Measurements from ENCODE around the gene CLSTN3.

The CLSTN3 gene

GRCh38 chr12:7154042-7154441 lies 23.9 kb downstream of the CLSTN3 start:
- TF ChIP-seq CTCF (IDR thresholded peaks at IDR 0.05; ENCODE audit: control insufficient read depth, insufficient read depth, low read depth, low read length, missing control alignments) = no peak
- no peak for DNase-seq (ENCODE audit: low read depth)

GRCh38 chr12:7154901-7155470 lies 24.8 kb downstream of the CLSTN3 start:
- TF ChIP-seq CTCF (IDR thresholded peaks at IDR 0.05; ENCODE audit: control insufficient read depth, insufficient read depth, low read depth, low read length, missing control alignments) = no peak
- DNase-seq (ENCODE audit: low read depth) = no peak
- H3K4me3 ChIP-seq (ENCODE audit: control insufficient read depth, low read depth, low read length) = no peak overlapping the region

More at GRCh38 chr12:7154042-7154441, 23.9 kb downstream of the CLSTN3 start:
- no peak overlapping the region for H3K4me3 ChIP-seq (ENCODE audit: control insufficient read depth, low read depth, low read length)

GRCh38 chr12:7155471-7156034 lies 25.4 kb downstream of the CLSTN3 start:
- no peak for TF ChIP-seq CTCF (IDR thresholded peaks at IDR 0.05; ENCODE audit: control insufficient read depth, insufficient read depth, low read depth, low read length, missing control alignments)
- DNase-seq (ENCODE audit: low read depth) = no peak
- no peak overlapping the region for H3K4me3 ChIP-seq (ENCODE audit: control insufficient read depth, low read depth, low read length)

GRCh38 chr12:7156259-7157197 lies 26.4 kb downstream of the CLSTN3 start:
- TF ChIP-seq CTCF (IDR thresholded peaks at IDR 0.05; ENCODE audit: control insufficient read depth, insufficient read depth, low read depth, low read length, missing control alignments) = no peak
- no peak for DNase-seq (ENCODE audit: low read depth)
- H3K4me3 ChIP-seq (ENCODE audit: control insufficient read depth, low read depth, low read length) = no peak overlapping the region

GRCh38 chr12:7157391-7157790 lies 27.2 kb downstream of the CLSTN3 start:
- DNase-seq (ENCODE audit: low read depth) = no peak
- TF ChIP-seq CTCF (IDR thresholded peaks at IDR 0.05; ENCODE audit: control insufficient read depth, insufficient read depth, low read depth, low read length, missing control alignments) = no peak
- H3K4me3 ChIP-seq (ENCODE audit: control insufficient read depth, low read depth, low read length) = no peak overlapping the region

GRCh38 chr12:7158781-7159609 lies 28.8 kb downstream of the CLSTN3 start:
- no peak overlapping the region for H3K4me3 ChIP-seq (ENCODE audit: control insufficient read depth, low read depth, low read length)
- no peak for TF ChIP-seq CTCF (IDR thresholded peaks at IDR 0.05; ENCODE audit: control insufficient read depth, insufficient read depth, low read depth, low read length, missing control alignments)
- no peak for DNase-seq (ENCODE audit: low read depth)
